Neural crest cell (in vitro differentiated cells): Measurements from ENCODE around the gene A2M. TPM values are rescaled to one million over a fixed set of nuclear protein-coding genes. Genes with fewer than 3 reads are reported as not detected.

Source experiments
- DNase-seq: peaks from one replicate; pipeline ENCODE4 v3.0.0; 2021; ENCODE audit warnings: low read depth, mixed read lengths, low spot score
- H3K27ac Mint-ChIP-seq: one replicate; pipeline ENCODE4 v1.8.0; 2021; ENCODE audit warnings: mild to moderate bottlenecking, mixed read lengths; ENCODE audit not compliant: unreplicated experiment
- H3K27me3 Mint-ChIP-seq: 2 replicates; pipeline ENCODE4 v1.8.0; 2021; ENCODE audit warnings: low read depth, mild to moderate bottlenecking, mixed read lengths
- H3K36me3 Mint-ChIP-seq: 2 replicates; pipeline ENCODE4 v1.8.0; 2021; ENCODE audit warnings: low read depth, mild to moderate bottlenecking, mixed read lengths
- H3K4me1 Mint-ChIP-seq: 2 replicates; pipeline ENCODE4 v1.8.0; 2021; ENCODE audit warnings: mixed read lengths
- H3K4me3 Mint-ChIP-seq: one replicate; pipeline ENCODE4 v1.8.0; 2021; ENCODE audit warnings: mild to moderate bottlenecking, mixed read lengths
- H3K9me3 Mint-ChIP-seq: 2 replicates; pipeline ENCODE4 v1.8.0; 2021; ENCODE audit warnings: mixed read lengths
- total RNA-seq: library from RNA; stranded (reverse); gene quantifications from 2 replicates; pipeline ENCODE4 v1.2.1, GENCODE V29; 2021
- TF ChIP-seq, protein P1 (sequence below): fragments of 200-600 bp; sonication (generic); conservative IDR thresholded peaks from 2 replicates; pipeline ENCODE4 v1.5.0; 2021; ENCODE audit warnings: antibody characterized with exemption, mild to moderate bottlenecking

Gene A2M
- total RNA-seq, 1 donor from 2014 or later: 66.4 TPM

DNA sequence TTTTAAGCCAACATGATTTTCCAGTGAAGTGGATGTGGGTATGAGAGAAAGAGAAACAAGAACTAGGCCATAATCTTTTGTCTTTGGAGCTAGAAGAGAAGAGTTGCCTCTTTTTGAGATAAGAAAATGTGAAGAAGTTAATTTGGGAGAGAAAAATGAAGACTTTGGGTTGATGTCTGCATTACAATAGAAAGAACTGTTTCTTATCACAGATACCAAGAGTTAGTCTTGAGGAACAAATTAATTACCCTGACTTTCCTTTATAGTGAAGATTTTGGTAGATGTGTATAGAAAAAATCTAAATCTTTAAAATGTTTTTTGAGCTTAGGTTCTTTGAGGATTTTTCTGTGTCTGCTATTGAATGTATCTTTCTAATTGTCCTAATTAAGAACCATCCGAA lies 4.2 kb downstream of the A2M start:
- TF ChIP-seq, protein P1, sequence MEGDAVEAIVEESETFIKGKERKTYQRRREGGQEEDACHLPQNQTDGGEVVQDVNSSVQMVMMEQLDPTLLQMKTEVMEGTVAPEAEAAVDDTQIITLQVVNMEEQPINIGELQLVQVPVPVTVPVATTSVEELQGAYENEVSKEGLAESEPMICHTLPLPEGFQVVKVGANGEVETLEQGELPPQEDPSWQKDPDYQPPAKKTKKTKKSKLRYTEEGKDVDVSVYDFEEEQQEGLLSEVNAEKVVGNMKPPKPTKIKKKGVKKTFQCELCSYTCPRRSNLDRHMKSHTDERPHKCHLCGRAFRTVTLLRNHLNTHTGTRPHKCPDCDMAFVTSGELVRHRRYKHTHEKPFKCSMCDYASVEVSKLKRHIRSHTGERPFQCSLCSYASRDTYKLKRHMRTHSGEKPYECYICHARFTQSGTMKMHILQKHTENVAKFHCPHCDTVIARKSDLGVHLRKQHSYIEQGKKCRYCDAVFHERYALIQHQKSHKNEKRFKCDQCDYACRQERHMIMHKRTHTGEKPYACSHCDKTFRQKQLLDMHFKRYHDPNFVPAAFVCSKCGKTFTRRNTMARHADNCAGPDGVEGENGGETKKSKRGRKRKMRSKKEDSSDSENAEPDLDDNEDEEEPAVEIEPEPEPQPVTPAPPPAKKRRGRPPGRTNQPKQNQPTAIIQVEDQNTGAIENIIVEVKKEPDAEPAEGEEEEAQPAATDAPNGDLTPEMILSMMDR: no peak
- Mint-ChIP-seq H3K9me3 (no peaks in the 10 kb centered on the region), H3K27me3 (no peaks in the 10 kb centered on the region), H3K4me1 (peaks cover 24% of the 10 kb centered on the region), H3K27ac (no peak overlapping the region), H3K36me3 (peaks cover 14% of the 10 kb centered on the region), H3K4me3 (no peak overlapping the region)
- DNase-seq: no peak

DNA sequence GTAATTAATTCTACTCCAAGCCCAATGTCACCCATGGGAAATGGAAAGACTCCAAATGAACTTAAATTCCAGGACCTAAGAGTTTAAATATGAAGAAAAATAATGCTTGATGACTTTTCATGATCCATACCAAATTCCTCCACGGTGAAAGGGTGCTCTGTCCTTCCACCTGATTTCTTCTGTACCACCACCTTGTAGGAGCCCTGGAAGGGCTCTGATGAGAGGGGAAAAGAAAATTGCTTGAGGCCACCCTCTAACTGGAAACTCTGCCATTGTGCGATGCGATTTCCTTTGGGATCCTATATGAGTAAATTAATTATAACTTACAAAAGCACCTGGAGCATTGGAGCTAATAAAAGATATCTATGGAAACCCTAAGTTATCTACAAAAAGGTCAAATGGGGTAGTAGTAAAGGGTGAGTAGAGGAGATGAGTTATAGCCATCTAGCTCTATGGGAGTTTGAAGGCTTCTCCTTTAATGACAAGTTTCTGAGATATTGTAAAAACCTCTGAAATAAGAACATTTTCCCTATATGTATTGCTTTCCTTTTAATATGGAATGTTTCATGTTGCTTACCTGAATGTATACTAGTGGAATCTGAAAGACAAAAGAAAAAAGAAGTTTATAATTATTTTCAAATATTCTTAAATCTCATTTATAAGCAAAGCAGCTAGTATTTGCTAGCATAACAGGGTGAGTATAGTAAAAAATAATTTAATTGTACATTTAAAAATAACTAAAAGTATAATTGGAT lies 5.8 kb downstream of the A2M start:
- TF ChIP-seq, protein P1: no peak
- Mint-ChIP-seq H3K27me3 (no peaks in the 10 kb centered on the region), H3K4me1 (peaks cover 8% of the 10 kb centered on the region), H3K27ac (no peak overlapping the region), H3K9me3 (no peaks in the 10 kb centered on the region), H3K36me3 (peaks cover 14% of the 10 kb centered on the region), H3K4me3 (no peak overlapping the region)
- DNase-seq: no peak

DNA sequence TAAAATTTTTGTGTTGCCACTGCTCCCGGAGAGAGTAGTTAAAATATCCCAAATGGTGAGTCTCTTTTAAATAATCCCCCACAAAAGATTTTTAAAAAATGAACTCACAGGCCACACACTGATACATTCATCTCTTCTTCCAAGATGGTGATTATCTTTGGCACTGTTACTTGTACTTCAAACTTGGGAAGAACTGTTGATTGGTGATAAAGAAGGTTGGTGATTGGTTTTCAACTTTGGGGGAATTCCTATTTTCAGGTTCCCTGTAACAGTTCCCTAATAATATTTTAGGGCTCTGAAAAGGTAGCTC lies 6.6 kb downstream of the A2M start:
- H3K4me1 Mint-ChIP-seq: peaks cover 6% of the 10 kb centered on the region
- H3K27me3 Mint-ChIP-seq: no peaks in the 10 kb centered on the region
- DNase-seq: no peak
- H3K4me3 Mint-ChIP-seq: no peak overlapping the region
- TF ChIP-seq, protein P1: no peak
- peaks cover 14% of the 10 kb centered on the region for H3K36me3 Mint-ChIP-seq
- H3K27ac Mint-ChIP-seq: no peak overlapping the region
- H3K9me3 Mint-ChIP-seq: no peaks in the 10 kb centered on the region

DNA sequence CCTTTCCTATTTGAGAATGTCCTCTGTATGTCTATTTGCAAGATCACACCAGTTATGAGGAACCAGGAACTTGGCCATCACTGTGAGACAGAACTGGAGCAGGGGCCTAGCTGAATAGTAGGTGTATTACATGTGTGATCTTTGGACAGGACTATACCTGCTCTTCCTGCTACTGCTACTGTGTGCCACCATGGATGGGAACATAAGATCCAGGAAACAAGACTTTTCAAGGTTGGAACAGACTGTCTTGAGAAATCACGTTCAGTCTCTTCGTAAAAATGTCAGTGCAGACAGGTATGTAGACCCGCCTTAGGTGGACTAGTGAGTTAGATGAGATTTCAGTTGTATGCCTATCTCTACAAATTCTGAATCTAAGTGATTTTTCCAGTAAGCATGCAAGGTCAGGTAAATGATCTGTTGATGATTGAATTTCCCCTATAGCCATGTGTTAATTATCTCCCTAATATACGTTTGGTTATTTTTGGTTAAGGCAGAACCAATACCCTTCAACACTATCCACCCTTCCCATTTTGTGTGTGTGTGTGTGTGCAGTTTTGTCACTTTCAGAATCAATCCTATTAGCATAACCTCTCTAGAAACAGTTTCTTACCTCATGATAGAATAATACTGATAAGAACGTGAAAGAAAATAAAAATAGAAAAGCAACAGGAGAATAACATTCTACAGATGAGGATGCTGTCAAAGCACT lies 7.1 kb downstream of the A2M start:
- TF ChIP-seq, protein P1: no peak
- H3K4me1 Mint-ChIP-seq: peaks cover 6% of the 10 kb centered on the region
- DNase-seq: no peak
- peaks cover 14% of the 10 kb centered on the region for H3K36me3 Mint-ChIP-seq
- no peak overlapping the region for H3K27ac Mint-ChIP-seq
- no peaks in the 10 kb centered on the region for H3K27me3 Mint-ChIP-seq
- no peak overlapping the region for H3K4me3 Mint-ChIP-seq
- no peaks in the 10 kb centered on the region for H3K9me3 Mint-ChIP-seq

DNA sequence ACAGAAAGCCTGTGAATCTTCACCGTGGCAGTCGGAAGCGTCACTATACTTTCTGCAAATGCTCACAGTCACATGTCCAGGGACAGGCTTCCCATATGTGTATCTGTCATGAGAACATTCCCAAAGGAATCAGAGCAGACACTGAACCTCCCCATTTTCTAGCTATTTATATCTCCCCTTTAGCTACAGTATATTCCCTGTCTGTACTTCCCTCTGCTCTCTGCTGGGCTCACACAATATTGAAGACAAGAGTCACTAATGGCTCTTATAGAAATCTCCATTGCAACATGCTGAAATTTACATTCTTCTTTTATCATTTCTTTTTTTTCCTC lies 8.2 kb downstream of the A2M start:
- Mint-ChIP-seq H3K4me3 (no peak overlapping the region), H3K9me3 (no peaks in the 10 kb centered on the region), H3K36me3 (peaks cover 9% of the 10 kb centered on the region), H3K27me3 (no peaks in the 10 kb centered on the region), H3K4me1 (no peaks in the 10 kb centered on the region), H3K27ac (no peak overlapping the region)
- no peak for DNase-seq
- TF ChIP-seq, protein P1: no peak
